GM18507 (cell line): Measurements from ENCODE around the gene CAGE1.
"Not testable (repeated sequence)": the region's sequence is repeated elsewhere in the genome, so short reads cannot be mapped to it uniquely, and the experiment has no call there.

Experiments used
- DNase-seq: peaks from one replicate; pipeline ENCODE4 v3.0.0; 2011; ENCODE audit warnings: low read depth; ENCODE audit not compliant: insufficient read length; ENCODE audit errors: extremely low spot score
- FAIRE-seq: peaks from 2 replicates; lab custom pipeline; 2011; peaks lifted over from hg19 to GRCh38; lab: Jason Lieb, UNC

The CAGE1 gene

DNA sequence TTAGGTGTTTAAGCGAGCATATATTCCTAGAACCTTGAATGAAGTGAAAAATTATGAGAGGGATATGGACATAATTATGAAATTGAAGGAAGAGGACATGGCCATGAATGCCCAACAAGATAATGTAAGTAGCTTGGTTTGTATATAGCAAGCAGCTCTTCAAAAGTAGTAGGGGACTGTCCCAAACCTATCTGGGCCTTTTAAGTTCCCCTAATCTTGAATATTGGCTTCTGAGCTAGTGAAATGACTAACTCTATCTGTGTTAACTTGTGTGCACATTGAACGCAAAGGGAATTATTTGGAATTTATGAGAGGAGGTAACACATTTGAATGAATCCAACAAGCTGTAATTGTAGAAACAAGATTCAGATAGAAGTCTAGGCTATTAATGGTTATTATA lies 21.8 kb upstream of the CAGE1 start:
- DNase-seq (no peak), FAIRE-seq (no peak)

DNA sequence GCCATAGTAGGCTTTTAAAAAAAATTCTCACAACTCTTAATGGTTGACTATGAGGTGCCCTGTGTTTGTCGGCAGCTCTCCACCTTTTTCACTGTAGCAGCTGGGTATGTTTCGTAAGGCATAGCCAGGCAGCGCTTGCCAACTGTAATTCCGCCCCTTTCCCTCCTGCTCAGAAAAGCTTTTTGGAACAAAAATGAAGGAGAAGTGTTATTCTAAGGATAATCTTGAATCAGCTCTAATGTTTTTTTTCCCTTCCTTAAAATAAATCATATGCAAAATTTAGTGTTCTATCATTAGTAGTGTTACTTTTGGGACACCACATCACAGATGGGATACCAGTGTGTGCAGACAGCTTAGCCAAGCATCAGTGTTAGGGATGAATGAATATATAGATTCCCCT lies 21.3 kb upstream of the CAGE1 start:
- FAIRE-seq (no peak), DNase-seq (no peak)

DNA sequence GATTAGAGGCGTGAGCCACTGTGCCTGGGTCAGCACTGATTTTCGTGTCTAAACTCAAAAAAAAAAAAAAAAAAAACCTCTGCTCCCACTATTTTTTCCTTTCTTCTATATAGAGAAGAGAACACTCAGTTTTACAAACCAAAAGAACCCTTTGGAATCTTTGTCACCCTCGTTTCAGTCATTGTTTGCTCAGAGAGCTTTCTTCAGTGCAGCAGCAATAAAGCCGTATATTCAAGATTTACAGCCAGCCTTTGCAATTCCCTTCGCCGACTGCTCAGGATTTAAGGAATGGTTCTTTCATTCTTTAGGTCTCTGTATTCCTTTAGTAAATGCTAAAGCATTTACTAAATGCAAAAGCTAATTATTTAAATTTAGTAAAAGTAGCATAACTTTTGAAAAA lies 20.2 kb upstream of the CAGE1 start:
- DNase-seq: no peak
- FAIRE-seq: no peak

DNA sequence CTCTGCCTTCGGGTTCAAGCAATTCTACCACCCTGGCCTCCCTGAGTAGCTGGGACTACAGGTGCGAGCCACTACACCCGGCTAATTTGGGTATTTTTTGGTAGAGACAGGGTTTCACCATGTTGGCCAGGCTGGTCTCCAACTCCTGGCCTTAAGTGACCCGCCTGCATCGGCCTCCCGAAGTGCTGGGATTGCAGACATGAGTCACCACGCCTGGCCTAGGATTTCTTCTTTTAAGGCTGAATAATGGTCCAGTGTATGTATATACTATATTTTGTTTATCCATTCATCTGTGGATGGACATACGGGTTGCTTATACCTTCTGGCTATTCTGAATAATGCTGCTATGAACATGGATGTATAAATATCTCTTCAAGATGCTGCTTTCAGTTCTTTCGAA lies 17.2 kb upstream of the CAGE1 start:
- FAIRE-seq: no peak
- DNase-seq: no peak

DNA sequence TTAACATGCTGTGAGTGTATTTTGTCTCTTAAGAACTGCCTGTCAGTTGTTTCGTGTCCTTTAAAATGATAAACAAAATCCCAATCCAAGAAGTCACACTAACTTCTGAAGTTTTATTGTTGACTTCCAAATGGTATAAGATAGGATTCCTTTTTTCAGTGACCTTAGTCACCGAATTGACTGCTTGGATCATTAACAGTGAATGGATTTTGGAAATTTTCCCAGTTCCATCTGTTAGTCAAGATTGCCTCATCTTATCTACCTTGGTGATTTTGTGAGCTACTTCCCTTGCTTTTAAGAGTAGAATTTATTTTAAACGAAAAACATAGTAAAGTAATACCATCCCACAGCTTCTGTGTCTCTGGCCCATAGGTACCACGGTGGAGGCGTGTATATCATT lies 15.0 kb upstream of the CAGE1 start:
- DNase-seq (no peak), FAIRE-seq (no peak)

DNA sequence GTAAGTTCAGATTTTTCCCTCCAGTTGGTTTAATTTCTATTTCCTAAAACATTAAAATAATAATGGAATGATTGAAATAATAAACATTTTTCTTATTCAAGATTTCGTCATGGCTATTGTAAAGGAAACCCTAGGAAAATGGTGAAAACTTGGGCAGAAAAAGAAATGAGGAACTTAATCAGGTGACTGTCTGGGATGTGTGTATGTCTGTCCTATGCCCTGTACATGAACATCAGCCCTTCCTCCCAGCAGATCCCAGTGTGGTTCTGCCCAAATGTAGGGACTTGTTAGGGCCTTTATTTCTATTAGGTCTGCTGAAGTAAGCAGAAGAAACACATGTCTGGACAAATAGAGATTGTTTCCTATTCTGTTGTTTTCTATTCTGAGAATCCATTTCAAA lies 13.2 kb upstream of the CAGE1 start:
- FAIRE-seq: no peak
- no peak for DNase-seq

DNA sequence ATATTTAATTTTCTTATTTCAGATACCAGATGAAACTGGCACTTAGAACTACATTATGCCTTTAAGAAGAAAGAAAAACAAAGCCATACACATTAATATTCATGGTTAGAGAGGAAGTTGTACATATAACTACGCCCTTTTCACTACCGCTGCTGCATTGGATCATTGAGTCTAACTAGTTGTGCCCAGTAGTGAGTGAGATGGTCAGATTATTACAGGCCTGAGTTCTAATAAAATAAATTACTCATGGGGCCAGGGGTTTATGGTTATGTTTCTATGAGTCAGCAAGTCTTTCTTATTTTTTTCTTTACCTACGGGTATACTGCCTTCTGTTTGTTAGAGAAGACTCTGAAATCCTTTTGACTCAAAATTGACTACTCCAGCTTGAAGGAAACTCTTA lies 11.5 kb upstream of the CAGE1 start:
- DNase-seq (no peak), FAIRE-seq (no peak)

DNA sequence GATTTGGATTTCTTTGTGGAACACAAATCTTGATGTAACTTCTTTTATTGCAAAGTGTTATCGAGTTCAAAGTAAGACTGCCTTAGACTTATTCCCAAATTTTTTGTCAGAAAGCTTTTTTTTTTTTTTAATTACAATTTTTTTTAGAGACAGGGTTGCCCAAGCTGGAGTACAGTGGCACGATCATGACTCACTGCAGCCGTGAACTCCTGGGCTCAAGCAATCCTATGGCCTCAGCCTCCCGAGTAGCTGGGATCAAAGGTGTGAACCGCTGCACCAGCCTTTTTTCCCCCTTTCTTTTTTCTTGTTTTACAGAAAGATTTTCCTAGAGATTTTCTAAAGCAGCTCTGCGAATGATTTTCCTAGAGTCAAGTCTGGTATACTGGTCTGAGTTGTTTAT lies 2.9 kb upstream of the CAGE1 start:
- DNase-seq (no peak), FAIRE-seq (no peak)

DNA sequence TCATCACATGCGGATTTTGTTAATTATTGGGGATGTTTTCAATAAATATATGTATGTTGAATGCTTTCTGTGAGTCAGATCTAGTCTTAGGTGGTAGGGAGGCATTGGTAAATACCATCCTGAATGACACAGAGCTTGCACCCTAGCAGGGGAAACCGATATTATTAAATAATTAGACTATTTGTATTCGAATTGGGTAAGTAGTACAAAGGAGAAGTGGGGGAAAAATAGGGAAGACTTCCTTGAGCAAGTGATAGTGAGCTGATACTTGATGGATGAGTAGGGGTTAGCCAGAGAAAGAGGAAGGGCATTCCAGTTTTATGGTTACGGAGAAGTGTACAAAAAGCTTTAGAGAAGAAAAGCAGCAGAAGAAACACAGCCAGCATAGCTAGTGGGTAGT lies 1.6 kb upstream of the CAGE1 start:
- FAIRE-seq (no peak), DNase-seq (no peak)

DNA sequence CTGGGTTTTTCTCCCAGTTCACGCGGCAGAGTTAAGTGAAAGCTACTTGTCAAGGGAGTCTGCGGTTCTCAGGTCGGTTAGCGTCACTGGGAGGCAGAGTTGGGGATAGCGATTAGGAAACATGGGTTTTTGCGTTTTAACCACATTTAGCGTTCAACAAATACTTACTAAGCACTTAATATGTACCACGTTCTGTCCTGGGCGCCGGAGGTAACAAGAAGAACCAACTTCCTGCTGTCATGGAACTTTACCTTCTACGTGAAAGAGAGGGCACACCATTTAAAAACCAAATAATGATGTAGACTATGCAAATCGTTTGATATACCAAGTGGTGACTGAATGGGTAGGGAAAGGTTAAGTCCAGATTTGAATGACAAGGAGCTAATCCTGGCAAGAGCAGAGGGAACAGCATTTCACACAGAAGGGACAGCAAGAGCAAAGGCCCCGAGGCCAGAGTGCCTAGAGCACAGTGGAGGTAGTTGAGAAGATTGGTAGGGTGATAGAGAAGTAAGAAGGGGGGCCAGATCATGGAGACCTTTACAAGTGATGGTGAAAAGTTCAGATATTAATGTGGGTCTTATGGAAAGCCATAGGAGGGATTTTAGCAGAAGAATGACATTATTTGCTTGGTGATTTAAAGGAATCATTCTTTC lies 810 bp upstream of the CAGE1 start:
- FAIRE-seq (no peak), DNase-seq (no peak)

DNA sequence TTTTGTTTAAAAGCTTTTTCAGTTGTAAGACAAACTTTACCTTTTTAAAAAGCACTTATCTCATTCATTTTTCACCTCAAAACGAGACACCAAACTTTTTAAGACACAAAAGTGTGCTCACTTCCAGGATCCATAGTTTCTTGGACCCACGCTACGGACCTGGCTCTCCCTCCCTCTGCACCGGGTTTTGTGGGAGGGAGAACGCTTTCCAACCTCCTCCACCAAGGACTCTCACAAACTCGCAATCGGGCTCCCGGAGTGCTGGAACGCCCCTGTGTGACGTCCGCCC lies 436 bp downstream of the CAGE1 start:
- FAIRE-seq (no peak), DNase-seq (no peak)

DNA sequence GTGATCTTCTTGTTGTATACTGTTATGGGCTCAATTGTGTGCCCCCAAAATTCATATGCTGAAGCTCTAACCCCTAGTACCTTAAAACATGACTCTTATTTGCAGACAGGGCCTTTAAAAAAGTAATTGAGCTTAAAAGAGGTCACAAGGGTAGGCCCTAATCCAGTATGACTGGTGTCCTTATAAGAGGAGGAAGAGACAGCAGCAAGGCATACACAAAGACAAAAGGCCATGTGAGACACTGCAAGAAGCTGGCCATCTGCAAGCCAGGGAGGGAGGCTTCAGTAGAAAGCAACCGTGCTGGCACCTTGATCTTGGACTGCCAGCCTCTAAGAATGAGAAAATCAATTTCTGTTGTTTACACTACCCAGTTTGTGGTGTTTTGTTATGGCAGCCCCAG lies 8.4 kb downstream of the CAGE1 start:
- no peak for FAIRE-seq
- no peak for DNase-seq

DNA sequence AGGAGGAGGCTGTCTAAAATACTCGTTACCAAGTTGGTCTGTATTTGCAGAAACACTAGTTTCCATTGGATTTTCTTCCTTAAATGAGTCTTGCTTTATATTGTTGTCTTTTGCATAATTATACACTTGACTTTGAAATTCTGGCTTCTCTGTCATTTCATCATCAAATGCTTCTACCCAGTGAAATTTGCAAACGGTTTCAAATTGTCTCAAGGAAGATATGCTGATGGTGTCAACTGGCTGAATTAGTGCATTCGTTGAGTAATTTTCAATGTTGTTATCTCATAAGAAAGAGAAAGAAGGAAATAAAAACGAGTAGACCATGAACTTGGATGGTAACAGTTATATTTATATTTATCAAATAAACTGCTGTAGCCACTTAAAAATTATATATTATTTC lies 10.8 kb downstream of the CAGE1 start:
- FAIRE-seq (no peak), DNase-seq (no peak)

DNA sequence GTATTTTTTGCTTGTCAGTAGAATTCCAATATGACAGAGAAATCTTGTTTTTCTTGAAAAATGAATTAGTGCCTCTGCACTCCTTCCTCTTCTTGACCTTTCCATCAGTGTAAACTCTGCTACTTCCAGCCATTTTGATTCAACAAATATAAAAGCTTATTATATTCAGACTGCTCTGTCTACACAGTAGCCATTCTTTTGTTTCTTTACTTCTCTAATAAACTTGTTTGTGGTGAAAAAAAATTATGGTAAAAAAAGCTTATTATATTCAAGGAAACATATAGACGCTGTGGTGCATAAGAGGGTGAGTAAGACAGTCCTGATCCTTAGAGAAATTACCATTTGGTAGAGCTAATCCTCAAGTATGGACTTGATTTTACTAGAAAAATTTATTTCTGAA lies 11.6 kb downstream of the CAGE1 start:
- FAIRE-seq: no peak
- no peak for DNase-seq

DNA sequence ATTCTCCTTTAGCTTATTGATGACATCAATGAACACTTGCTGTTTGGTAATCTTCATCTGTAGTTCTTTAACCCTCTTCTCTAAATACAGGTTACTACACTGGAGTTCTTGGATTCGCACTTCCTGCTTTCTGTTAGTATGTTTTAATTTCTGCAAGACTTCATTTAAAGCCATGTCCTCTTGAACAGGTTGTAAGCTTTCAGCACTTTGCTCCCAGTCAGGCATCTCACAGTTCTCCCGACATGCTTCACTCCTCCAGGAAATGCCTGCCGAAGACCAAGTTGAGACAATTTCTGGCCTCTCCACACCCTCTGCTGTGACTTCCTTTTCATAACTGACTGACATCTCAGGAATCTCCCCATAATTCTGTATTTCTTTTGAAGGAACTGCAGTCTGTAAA lies 15.8 kb downstream of the CAGE1 start:
- DNase-seq: no peak
- no peak for FAIRE-seq

DNA sequence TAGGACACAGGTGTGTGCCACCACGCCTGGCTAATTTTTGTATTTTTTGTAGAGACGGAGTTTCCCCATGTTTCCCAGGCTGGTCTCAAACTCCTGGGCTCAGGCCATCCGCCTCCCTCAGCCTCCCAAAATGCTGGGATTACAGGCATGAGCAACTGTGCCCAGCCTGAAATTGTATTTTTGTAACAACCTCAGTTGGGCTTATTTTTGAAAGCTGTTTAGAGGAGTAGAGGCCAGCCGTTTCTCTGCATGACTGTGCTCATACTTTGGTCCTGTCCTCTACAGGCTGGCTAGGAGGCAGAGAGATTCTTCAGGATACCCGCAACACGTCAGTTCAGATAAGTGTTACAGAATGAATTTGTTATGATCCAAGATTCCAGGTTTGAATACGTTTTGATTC lies 22.1 kb downstream of the CAGE1 start:
- no peak for FAIRE-seq
- no peak for DNase-seq

DNA sequence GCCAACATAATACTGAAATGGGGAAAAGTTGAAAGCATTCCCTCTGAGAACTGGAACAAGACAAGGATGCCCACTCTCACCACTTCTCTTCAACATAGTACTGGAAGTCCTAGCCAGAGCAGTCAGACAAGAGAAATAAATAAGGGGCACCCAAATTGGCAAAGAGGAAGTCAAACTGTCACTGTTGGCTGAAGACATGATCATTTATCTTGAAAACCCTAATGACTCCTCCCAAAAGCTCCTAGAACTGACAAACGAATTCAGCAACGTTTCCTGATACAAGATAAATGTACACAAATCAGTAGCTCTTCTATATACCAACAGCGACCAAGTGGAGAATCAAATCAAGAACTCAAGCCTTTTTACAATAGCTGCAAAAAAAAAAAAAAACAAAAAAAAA lies 37.6 kb downstream of the CAGE1 start:
- not testable (repeated sequence) for FAIRE-seq

DNA sequence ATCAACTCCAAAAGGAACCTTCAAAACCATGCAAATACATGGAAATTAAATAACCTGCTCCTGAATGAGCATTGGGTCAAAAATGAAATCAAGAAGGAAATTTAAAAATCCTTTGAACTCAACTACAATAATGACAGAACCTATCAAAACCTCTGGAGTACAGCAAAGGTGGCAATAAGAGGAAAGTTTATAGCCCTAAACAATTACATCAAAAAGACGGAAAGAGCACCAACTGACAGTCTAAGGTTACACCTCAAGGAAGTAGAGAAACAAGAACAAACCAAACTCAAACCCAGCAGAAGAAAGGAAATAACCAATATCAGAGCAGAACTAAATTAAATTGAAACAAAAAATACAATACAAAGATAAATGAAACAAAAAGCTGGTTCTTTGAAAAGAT lies 39.0 kb downstream of the CAGE1 start:
- DNase-seq, FAIRE-seq: not testable (repeated sequence)

More for the DNA sequence above, 37.6 kb downstream of the CAGE1 start:
- not testable (repeated sequence) for DNase-seq

DNA sequence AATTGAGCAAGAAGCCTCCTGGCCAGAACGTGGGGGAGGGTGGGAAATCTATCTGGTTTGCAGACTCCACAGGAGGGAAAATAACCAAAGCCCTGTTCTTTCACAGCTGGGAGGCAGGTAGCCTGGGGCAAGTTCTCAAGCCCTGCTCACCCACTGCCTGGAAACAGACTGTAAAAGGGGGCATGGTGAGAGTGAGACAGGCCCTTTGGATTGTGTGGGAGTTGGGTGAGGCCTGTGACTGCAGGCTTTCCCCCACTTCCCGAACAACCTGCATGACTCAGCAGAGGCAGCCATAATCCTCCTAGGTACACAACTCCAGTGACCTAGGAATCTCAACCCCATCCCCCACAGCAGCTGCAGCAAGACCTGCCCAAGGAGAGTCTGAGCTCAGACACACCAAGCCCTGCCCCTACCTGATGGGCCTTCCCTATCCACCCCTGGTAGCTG lies 42.0 kb downstream of the CAGE1 start:
- not testable (repeated sequence) for FAIRE-seq, DNase-seq

DNA sequence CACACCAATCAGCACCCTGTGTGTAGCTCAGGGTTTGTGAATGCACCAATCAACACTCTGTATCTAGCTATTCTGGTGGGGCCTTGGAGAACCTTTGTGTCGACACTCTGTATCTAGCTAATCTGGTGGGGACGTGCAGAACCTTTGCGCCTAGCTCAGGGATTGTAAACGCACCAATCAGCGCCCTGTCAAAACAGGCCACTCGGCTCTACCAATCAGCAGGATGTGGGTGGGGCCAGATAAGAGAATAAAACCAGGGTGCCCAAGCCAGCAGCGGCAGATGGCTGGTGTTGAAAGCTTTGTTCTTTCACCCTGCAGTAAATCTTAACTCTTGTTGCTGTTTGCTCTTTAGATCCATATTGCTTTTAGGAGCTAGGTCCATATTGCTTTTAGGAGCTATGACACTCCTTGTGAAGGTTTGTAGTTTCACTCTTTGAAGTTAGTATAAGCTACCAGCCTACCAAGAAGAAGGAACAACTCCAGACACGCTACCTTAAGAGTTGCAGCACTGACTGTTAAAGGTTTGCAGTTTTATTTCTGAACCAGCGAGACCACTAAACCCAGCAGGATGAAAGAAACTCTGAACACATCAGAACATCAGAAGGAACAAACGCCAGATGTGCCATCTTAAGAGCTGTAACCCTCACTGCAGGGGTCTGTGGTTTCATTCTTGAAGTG lies 44.6 kb downstream of the CAGE1 start:
- not testable (repeated sequence) for FAIRE-seq, DNase-seq

DNA sequence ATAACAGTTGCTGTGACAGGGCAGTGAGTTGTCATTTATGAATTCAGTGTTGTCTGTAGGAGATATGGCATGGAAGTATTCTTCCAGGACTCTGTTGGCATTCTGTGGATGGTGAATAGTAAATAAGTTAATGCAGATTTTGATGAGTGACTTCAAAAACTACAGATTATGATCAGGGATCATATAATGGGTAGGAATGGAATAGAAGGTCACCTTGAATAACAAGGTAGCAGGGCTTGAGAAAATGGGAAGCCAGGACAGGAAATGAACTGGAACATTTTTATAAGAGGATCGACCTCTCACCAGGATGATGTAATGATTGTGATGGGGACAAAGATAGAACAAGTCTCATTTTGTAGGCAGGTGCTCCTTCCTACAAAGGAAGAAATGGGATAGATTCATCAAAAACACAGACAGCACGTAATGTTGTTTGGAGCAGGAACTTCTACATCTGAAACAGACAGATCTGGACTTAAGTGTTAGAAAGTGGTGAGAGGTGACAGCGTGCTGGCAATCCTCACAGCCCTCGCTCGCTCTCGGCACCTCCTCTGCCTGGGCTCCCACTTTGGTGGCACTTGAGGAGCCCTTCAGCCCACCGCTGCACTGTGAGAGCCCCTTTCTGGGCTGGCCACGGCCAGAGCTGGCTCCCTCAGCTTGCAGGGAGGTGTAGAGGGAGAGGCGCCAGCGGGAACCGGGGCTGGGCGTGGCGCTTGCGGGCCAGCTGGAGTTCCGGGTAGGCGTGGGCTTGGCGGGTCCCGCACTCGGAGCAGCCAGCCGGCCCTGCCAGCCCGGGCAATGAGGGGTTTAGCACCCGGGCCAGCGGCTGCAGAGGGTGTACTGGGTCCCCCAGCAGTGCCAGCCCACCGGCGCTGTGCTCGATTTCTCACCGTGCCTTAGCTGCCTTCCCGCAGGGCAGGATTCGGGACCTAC lies 45.7 kb downstream of the CAGE1 start:
- FAIRE-seq (no peak), DNase-seq (no peak)
